CD4-positive, alpha-beta memory T cell (primary cell): ENCODE measurements around the gene TMEM191C. TPM values are rescaled to one million over a fixed set of nuclear protein-coding genes. Genes with fewer than 3 reads are reported as not detected.
"Not testable (repeated sequence)": the region's sequence is repeated elsewhere in the genome, so short reads cannot be mapped to it uniquely, and the experiment has no call there.

Experiments used
- CTCF ChIA-PET: fragments of 350-600 bp; sonication (Branson Sonifier 250); formaldehyde crosslinking; loops from one replicate; lab custom pipeline; 2021; ENCODE audit warnings: inconsistent platforms; ENCODE audit not compliant: partially characterized antibody; lab: Charles Lee
- POLR2A ChIA-PET: fragments of 350-600 bp; sonication (Branson Sonifier 250); formaldehyde crosslinking; loops from one replicate; lab custom pipeline; 2021; ENCODE audit not compliant: partially characterized antibody; lab: Charles Lee
- DNase-seq, 5 donors: peaks; one replicate each; pipeline versions ENCODE4 v3.0.0 to v3.0.0-alpha.2; 2020 to 2022; ENCODE audit warnings: mixed read lengths in 1 of 5
- H3K27ac ChIP-seq: one replicate; pipeline ENCODE4 v1.7.0; 2013; ENCODE audit warnings: low read depth, low read length
- H3K27me3 ChIP-seq: 2 replicates; pipeline ENCODE4 v1.7.0; 2013; ENCODE audit warnings: mild to moderate bottlenecking, low read length, moderate library complexity; ENCODE audit not compliant: insufficient read depth
- H3K36me3 ChIP-seq: 2 replicates; pipeline ENCODE4 v1.7.0; 2013; ENCODE audit warnings: mild to moderate bottlenecking, low read length, moderate library complexity; ENCODE audit not compliant: insufficient read depth
- H3K4me1 ChIP-seq: 2 replicates; pipeline ENCODE4 v1.7.0; 2013; ENCODE audit warnings: mild to moderate bottlenecking, low read length, moderate library complexity; ENCODE audit not compliant: insufficient read depth
- H3K4me3 ChIP-seq, 2 donors: one replicate each; pipeline ENCODE4 v1.7.0; 2013; ENCODE audit warnings: low read length in 2 of 2, mild to moderate bottlenecking in 1 of 2
- H3K9me3 ChIP-seq, 2 donors: one replicate each; pipeline ENCODE4 v1.7.0; 2013; ENCODE audit warnings: low read length in 2 of 2, control low read depth in 1 of 2; ENCODE audit not compliant: control insufficient read depth in 1 of 2
- H3K27ac Mint-ChIP-seq, 7 donors: one replicate each; pipeline ENCODE4 v1.8.0; 2020 to 2021; ENCODE audit warnings: mixed read lengths in 7 of 7, mild to moderate bottlenecking in 6 of 7, inconsistent platforms in 3 of 7, moderate library complexity in 3 of 7
- H3K27me3 Mint-ChIP-seq, 2 donors: one replicate each; pipeline ENCODE4 v1.8.0; 2020 to 2021; ENCODE audit warnings: mixed read lengths in 2 of 2
- H3K36me3 Mint-ChIP-seq, 2 donors: one replicate each; pipeline ENCODE4 v1.8.0; 2020 to 2021; ENCODE audit warnings: mixed read lengths in 2 of 2, inconsistent platforms in 1 of 2, mild to moderate bottlenecking in 1 of 2
- H3K4me1 Mint-ChIP-seq, 4 donors: one replicate each; pipeline ENCODE4 v1.8.0; 2020 to 2021; ENCODE audit warnings: mixed read lengths in 4 of 4, mild to moderate bottlenecking in 1 of 4
- H3K4me3 Mint-ChIP-seq, 8 donors: one replicate each; pipeline ENCODE4 v1.8.0; 2020 to 2021; ENCODE audit warnings: mixed read lengths in 8 of 8, mild to moderate bottlenecking in 7 of 8, moderate library complexity in 6 of 8, inconsistent platforms in 3 of 8
- H3K9me3 Mint-ChIP-seq, 8 donors: one replicate each; pipeline ENCODE4 v1.8.0; 2020 to 2021; ENCODE audit warnings: mixed read lengths in 8 of 8, mild to moderate bottlenecking in 5 of 8, inconsistent platforms in 3 of 8, moderate library complexity in 1 of 8
- intact Hi-C: fragments of 100-400 bp; cut with micrococcal nuclease; formaldehyde crosslinking; loops from one replicate; pipeline ENCODE4 v1.15.1; 2023
- polyA plus RNA-seq, 2 donors: library from polyadenylated mRNA; unstranded; fragments of 300-500 nt; fragmentation: Illumina TruSeq; gene quantifications; one replicate each; pipeline ENCODE4 v1.2.3, GENCODE V29; 2021
- total RNA-seq, 2 experiments: library from RNA; stranded (reverse); gene quantifications; one replicate each; pipeline ENCODE4 v1.2.3, GENCODE V29; 2021

Gene TMEM191C
- total and polyA plus RNA-seq, 4 experiments from 2014 or later, result 3.1 to 4.8 (median 3.6) TPM

- DNase-seq, POLR2A ChIA-PET: not testable (repeated sequence)
These were observed 31.0 kb upstream of the TMEM191C start for GRCh38 chr22:21435998-21436810.

DNA sequence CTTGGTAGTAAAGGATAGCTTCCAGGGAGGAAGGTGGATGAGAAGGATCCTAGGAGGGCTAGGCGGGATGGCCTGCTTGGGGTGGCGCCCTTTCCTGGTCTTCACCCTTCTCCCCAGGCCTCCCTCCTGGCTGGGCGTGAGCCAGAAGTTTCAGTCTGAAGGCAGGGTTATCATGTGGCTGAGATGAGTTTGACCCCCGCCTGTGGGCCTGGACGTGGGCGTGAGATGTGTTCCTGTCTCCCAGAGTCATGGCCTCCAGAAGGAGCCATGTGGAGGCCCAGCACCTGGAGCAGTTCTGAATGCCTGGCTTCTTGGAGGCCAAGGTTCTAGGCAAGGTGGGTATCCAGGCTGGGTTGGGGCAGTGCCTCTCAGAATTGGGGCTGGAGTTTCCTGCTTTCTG, 29.2 kb upstream of the TMEM191C start:
- DNase-seq, H3K4me1 ChIP-seq, H3K36me3 Mint-ChIP-seq, CTCF ChIA-PET, H3K27ac ChIP-seq, H3K27me3 Mint-ChIP-seq, H3K9me3 ChIP-seq, intact Hi-C loops, H3K4me1 Mint-ChIP-seq, H3K4me3 ChIP-seq, H3K27ac Mint-ChIP-seq, H3K27me3 ChIP-seq, H3K9me3 Mint-ChIP-seq, H3K36me3 ChIP-seq, H3K4me3 Mint-ChIP-seq, POLR2A ChIA-PET: not testable (repeated sequence)

More at GRCh38 chr22:21435998-21436810, 31.0 kb upstream of the TMEM191C start:
- H3K4me1 ChIP-seq, H3K4me1 Mint-ChIP-seq, H3K36me3 ChIP-seq, H3K9me3 ChIP-seq, H3K4me3 ChIP-seq, CTCF ChIA-PET, H3K4me3 Mint-ChIP-seq, H3K27me3 Mint-ChIP-seq, H3K9me3 Mint-ChIP-seq, H3K27me3 ChIP-seq, H3K27ac Mint-ChIP-seq, H3K27ac ChIP-seq, H3K36me3 Mint-ChIP-seq, intact Hi-C loops: not testable (repeated sequence)

- POLR2A ChIA-PET, DNase-seq, H3K4me3 Mint-ChIP-seq, H3K36me3 ChIP-seq, H3K27me3 Mint-ChIP-seq, H3K4me1 Mint-ChIP-seq, H3K27ac ChIP-seq, H3K9me3 ChIP-seq, H3K27me3 ChIP-seq, H3K4me3 ChIP-seq, CTCF ChIA-PET, H3K9me3 Mint-ChIP-seq, H3K27ac Mint-ChIP-seq, intact Hi-C loops, H3K4me1 ChIP-seq, H3K36me3 Mint-ChIP-seq: not testable (repeated sequence)
These were observed 27.1 kb upstream of the TMEM191C start for GRCh38 chr22:21440018-21440636.

- intact Hi-C loops, H3K4me3 ChIP-seq, H3K27ac Mint-ChIP-seq, POLR2A ChIA-PET, H3K4me1 Mint-ChIP-seq, DNase-seq, H3K9me3 ChIP-seq, H3K27ac ChIP-seq, H3K9me3 Mint-ChIP-seq, CTCF ChIA-PET, H3K27me3 Mint-ChIP-seq, H3K27me3 ChIP-seq, H3K4me1 ChIP-seq, H3K4me3 Mint-ChIP-seq: not testable (repeated sequence)
- H3K36me3 Mint-ChIP-seq, result peaks cover 3 to 10% of the 10 kb centered on the region in 2 donors
- peaks cover 11% of the 10 kb centered on the region for H3K36me3 ChIP-seq
These were observed 26.5 kb upstream of the TMEM191C start for GRCh38 chr22:21440676-21441075.

DNA sequence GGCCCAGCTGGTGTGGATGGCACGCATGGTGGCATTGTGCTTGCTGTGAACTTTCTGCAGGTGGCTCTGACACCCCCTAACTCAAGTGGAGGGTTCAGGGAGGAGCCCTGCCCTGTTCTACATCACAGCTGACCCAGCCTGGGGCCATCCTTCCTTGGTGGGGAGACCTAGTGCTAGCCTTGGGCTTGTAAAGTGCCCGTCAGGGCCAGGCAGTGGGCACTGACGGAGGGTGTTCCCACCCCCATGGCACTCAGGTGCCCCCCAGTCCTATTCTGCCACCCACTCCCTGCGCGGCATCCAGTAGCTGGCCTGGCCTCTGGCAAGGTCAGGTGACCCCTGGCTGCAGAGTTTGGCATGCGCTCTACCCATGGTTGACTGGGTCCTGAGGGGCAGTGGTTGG, 26.0 kb upstream of the TMEM191C start:
- POLR2A ChIA-PET, H3K27me3 Mint-ChIP-seq, CTCF ChIA-PET, H3K27ac ChIP-seq, H3K4me3 Mint-ChIP-seq, H3K27ac Mint-ChIP-seq, H3K9me3 Mint-ChIP-seq, H3K4me1 Mint-ChIP-seq, H3K4me3 ChIP-seq, H3K9me3 ChIP-seq, DNase-seq, H3K4me1 ChIP-seq, intact Hi-C loops, H3K27me3 ChIP-seq: not testable (repeated sequence)
- peaks cover 16% of the 10 kb centered on the region for H3K36me3 ChIP-seq
- H3K36me3 Mint-ChIP-seq, result peaks cover 3 to 15% of the 10 kb centered on the region in 2 donors

DNA sequence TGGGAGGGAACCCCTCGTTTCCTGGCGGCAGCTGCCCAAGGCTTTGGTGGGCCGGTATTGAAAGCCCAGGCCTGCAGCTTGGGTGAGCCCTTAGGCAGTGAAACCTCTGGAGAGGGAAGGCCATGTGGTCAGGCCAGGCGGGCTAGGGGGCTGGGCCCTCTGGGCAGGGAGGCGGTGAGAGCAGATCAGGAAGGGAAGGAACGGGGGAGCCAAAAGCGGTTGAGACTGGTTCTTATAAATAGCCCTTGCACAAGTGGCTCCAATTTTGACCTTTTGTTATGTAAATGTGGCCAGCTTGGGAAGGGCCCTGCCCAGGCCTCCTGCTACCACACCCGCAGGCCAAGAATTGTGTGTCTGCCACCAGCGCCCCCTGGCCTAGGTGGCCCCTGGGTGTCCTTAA, 25.1 kb upstream of the TMEM191C start:
- POLR2A ChIA-PET, result not testable (repeated sequence)

GRCh38 chr22:21442646-21443045, 24.5 kb upstream of the TMEM191C start:
- peaks cover 22% of the 10 kb centered on the region for H3K36me3 ChIP-seq
- H3K27ac Mint-ChIP-seq, CTCF ChIA-PET, POLR2A ChIA-PET, H3K27me3 Mint-ChIP-seq, H3K27me3 ChIP-seq, H3K9me3 Mint-ChIP-seq, intact Hi-C loops, H3K27ac ChIP-seq, DNase-seq, H3K4me1 Mint-ChIP-seq, H3K4me3 ChIP-seq, H3K4me1 ChIP-seq, H3K9me3 ChIP-seq, H3K4me3 Mint-ChIP-seq: not testable (repeated sequence)
- peaks cover 3 to 20% of the 10 kb centered on the region in 2 donors for H3K36me3 Mint-ChIP-seq

More for the DNA sequence above, 25.1 kb upstream of the TMEM191C start:
- peaks cover 3 to 19% of the 10 kb centered on the region in 2 donors for H3K36me3 Mint-ChIP-seq
- H3K9me3 Mint-ChIP-seq, H3K9me3 ChIP-seq, H3K27ac Mint-ChIP-seq, intact Hi-C loops, CTCF ChIA-PET, H3K4me1 ChIP-seq, H3K27me3 Mint-ChIP-seq, H3K4me3 Mint-ChIP-seq, H3K4me3 ChIP-seq, DNase-seq, H3K27ac ChIP-seq, H3K4me1 Mint-ChIP-seq, H3K27me3 ChIP-seq: not testable (repeated sequence)
- H3K36me3 ChIP-seq, result peaks cover 22% of the 10 kb centered on the region
